ENCODE measurements around the gene ZNF746.
"Not testable (repeated sequence)": the region's sequence is repeated elsewhere in the genome, so short reads cannot be mapped to it uniquely, and the experiment has no call there.

The ZNF746 gene

DNA sequence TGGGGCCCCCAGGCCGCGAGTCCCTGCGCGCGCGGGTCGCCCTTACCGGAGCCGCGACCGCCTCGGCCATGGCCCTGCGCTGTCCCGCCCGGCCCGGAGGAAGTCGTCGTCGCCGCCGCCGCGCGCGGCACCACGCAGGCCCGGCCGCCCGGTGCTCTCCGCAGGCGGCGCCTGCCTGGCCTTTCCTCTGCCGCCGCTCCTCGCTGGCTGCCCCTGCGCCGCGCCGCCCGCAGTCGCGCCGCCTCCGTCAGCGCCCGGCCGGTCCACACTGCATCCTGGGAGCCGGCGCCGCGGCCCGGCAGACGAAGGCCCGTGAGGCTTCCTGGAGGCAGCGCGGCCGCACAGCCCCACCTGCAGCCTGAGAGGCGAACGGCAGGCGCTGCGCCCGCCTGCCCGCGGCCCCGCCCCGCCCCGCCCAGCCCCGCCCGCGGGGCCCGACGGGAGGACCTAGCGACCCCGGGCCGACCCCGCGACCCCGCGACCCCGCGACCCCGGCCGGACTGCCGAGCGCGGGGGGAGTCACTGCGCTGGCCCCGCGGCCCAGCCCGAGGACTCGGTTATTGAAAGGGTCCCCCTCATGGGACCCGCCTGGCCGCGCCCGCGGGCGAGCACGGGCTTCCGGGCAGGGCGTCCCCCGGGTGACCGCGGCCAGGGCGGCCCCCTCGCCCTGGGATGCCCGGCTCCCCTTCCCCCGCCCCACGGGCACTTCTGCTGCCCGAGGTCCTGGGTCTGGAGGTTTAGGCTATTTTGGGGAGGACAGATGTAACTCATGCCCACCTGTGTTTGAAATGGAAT lies at the start of gene ZNF746:
Gene ZNF746 (minus strand): TSS at position 343 of the 795 bp plus-strand sequence. CDS start 273 bp downstream, at position 70.
- no peak for DNase-seq

DNA sequence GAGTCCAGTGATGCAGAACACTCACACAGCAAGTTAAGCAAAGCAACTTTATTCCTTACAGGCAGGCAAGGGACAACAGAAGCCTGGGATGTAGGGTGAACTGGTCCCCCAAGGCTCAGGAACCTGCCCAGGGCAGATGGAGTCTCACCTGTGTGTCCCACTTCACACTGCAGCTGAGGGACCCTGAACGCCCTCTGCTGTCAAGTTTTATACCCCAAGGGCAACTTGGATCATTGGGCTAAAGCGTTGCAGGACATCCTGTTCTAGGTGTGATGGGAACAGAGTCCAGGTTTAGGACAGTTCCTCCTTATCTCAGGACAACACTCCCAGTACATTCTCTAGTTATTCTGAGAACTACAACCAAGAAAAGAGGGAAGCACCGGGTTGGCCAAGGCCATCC lies 49.5 kb upstream of the ZNF746 start:
- no peak for DNase-seq

DNA sequence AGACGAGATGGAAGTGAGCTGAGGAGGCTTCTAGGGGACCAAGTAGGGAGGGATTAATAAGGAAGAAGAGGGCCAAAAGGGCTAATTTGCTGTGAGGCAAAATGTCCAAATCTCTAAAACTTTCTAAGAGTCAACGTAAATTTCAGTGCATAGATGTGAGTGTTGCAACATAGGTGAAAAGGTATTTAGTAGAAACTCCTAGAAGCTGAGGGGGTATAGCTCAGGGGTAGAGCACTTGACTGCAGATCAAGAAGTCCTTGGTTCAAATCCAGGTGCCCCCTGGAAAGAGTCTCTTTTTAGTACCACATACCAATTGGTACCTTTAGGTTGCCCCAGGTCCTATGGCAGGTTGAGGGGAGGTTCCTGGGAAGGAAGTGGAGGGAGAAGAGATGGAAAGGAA lies 48.7 kb upstream of the ZNF746 start:
- no peak for DNase-seq

DNA sequence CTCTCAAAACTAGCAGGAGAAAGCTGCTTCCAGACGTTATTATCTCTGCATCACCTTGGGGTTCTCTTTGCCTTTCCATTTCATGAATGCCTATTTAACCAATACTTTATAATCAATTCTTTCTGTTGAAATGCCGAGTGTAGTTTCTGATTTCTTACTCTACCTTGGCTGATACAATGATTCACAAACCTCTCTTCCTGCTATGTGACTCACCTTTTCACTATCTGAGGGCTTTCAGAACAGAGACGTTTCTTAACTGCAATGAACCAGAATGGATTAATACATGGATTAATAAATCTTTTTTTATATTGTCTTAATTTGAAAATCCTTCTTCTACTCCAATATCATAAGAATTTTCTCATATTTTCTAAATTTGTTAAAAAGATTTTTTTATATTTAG lies 46.4 kb upstream of the ZNF746 start:
- DNase-seq: no peak

DNA sequence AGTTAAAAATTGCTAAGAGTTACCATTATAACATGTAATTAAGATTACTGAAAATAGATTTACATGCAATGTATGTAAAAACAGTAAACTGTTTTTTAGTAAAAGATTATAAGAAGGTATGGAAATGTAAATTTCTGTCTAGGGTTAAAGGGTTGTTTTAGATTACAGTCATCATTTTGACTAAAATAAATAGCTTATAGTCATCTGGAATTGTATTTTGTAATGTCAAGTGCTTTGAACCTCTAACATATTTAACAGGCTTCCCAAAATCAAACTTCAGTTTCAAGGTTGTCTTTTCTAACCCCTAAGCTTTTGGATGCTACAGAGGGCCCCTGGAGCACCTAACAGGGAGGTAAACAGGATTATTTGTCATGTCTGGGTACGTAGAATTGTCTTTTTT lies 35.0 kb upstream of the ZNF746 start:
- no peak for DNase-seq

DNA sequence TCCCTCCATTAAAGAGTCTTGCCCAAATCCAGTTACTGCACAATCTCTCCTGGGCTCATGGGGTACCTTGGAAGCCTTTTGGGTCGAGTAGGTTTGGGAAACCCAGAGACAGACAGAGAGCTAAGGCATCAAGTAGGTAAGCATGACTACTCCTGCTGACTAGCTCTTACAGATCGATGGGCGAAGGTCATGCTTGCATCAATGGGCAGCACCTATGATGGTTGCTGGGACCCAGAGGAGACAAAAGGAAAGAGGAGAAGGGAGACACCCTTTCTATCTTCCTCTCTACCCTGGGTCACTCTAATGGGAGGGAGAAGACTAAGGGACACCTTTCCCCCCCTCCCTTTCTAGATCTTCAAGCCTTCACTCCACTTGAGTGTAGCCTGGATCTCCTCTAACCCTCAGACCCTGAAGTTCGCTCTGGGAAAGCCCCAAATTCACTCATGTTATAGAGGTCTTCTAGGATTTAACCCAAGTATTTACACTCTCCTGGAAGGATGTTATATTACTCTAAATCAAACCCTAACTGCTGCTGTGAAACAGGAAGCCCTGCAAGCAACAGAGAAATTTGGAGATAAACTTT lies 31.6 kb upstream of the ZNF746 start:
- no peak for DNase-seq

- DNase-seq: no peak
Measured at GRCh38 chr7:149527414-149527813, 29.8 kb upstream of the ZNF746 start.

DNA sequence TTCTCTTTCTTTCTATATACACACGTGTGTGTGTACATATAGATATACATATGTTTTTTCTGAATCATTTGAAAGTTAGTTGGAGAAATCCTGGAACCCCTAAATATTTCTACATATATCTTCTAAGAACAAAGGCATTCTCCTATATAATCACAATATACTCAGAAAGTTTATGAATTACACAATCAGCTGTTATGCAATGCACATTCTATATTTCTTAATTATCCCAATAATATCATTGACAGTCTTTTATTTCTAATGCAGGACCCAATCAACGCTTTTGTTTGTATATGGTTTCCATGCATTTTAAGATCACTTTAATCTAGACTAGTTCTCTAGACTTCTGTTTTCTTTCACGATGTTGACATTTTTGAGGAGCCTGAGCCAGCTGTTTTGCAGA lies 27.7 kb upstream of the ZNF746 start:
- DNase-seq: no peak

- DNase-seq: no peak
Measured at GRCh38 chr7:149524394-149524793, 26.8 kb upstream of the ZNF746 start.

DNA sequence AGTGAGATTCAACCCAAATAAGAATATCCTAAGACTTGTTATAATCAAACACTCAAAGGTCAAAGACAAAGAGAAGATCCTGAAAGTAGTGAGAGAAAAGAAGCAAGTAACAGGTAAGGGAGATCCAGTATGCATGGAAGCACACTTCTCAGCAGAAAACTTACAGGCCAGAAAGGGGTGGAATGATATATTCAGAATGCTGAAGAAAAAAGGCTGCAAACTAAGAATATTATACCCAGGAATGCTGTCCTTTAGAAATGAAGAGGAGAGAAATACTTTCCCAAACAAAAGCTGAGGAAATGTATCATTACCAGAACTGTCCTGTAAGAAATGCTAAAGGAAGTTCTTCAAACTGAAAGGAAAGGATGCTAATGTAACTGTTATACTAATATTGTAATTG lies 12.6 kb upstream of the ZNF746 start:
- no peak for DNase-seq

DNA sequence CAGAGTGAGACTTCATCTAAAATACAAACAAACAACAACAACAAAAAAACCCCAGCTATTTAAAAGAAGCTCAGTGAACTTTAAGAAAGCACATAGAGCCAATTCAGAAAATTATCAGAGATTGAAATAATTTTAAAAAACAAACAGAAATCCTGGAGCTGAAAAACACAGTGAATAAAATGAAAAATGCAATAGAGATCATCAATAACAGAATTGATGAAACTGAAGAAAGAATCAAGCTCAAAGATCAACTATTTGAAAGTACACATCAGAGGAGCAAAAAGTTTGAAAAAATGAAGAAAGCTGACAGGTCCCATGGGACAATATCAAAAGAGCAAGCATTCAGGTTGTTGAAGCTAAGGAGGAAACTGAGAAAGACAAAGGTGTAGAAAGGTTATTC lies 12.2 kb upstream of the ZNF746 start:
- DNase-seq: no peak

GRCh38 chr7:149505551-149505950 lies 7.9 kb upstream of the ZNF746 start:
- DNase-seq: no peak

- no peak for DNase-seq
Measured at GRCh38 chr7:149501651-149502050, 4.0 kb upstream of the ZNF746 start.

- no peak for DNase-seq
Measured at GRCh38 chr7:149500910-149501309, 3.3 kb upstream of the ZNF746 start.

DNA sequence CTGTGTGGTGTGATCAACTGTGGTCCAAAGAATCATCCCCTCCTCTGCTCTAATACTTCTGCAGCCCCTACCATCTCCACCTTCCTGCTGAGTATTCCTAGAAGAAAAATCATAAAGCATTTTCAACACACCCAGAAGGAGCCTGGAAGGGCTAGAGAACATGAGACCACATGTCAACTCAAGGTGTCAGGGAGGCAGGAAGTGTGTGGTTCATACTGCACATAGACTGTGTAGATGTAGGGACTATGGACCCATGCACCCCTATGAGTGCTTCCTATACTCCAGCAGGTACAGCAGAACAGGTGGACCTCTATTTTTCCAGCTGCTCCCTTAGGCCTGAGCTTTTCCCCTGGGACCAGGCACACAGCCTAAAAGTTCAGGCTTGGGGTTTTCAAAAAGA lies 2.6 kb upstream of the ZNF746 start:
- no peak for DNase-seq

DNA sequence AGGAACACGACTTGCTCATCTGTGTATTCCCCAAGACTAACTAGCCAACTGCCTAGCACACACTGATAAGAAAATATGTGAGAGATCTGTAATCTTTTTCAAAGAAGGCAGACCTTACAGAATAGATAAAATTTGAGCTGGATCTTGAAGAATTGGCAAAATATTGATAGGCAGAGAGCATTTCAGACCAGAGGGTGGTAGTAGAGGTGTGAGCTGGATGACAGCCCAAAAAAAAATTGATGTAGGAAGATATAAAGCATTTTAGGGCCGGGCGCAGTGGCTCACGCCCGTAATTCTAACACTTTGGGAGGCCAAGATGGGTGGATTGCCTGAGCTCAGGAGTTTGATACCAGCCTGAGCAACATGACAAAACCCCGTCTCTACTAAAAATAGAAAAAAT lies 1.2 kb upstream of the ZNF746 start:
- DNase-seq: no peak

GRCh38 chr7:149496642-149497391 lies 792 bp downstream of the ZNF746 start:
- DNase-seq: no peak

GRCh38 chr7:149495785-149496641 lies 1.6 kb downstream of the ZNF746 start:
- DNase-seq: no peak

- no peak for DNase-seq
Measured at GRCh38 chr7:149494738-149495368, 2.8 kb downstream of the ZNF746 start.

GRCh38 chr7:149493975-149494374 lies 3.6 kb downstream of the ZNF746 start:
- DNase-seq: not testable (repeated sequence)

- DNase-seq: no peak
Measured at GRCh38 chr7:149493366-149493765, 4.2 kb downstream of the ZNF746 start.

DNA sequence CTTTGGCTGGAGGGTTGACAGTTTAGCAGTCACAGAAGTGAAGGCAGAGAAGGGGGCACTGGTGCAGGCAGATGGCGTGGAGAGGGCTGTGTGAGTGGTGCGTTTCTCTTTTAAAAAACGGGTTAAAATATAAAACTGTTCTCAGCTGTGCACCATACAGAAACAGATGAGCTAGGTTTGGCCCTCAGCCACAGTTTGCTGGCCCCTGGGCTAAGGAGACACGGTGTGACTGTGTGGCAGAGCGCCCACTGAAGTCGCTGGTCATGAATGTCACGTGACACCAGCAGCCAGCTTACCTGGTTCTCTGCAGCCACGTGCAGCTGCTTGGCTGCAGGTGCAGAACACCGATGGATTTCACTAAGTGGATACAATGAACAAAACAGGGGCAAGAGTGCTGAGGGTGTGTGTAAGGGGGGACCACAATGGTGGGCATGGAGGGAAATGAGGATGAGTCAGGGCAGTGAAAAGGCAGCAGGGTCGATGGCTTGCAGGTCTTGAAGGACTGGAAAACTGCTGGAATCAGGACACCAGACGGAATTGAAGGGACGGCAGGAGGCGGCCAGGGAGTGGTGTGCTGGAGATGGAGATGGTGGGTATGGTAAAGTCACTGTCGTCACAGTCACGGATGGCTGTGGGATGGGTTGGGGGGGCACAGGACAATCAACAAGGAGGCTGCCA lies 7.4 kb downstream of the ZNF746 start:
- no peak for DNase-seq

All from cerebellar nuclear complex (tissue), 1 donor.